GM19239 (cell line): ENCODE data around the gene DRC3.

ENCODE experiments used
- DNase-seq: peaks from one replicate; pipeline ENCODE4 v3.0.0; 2011; ENCODE audit warnings: low spot score; ENCODE audit not compliant: insufficient read length
- FAIRE-seq: peaks from 2 replicates; lab custom pipeline; 2011; peaks lifted over from hg19 to GRCh38; lab: Jason Lieb, UNC

DRC3 gene

GRCh38 chr17:18039535-18040260, 67.0 kb downstream of the DRC3 start:
- peak; percentile 26 for FAIRE-seq
- peak; percentile 29 for DNase-seq

GRCh38 chr17:18040261-18040858, 67.7 kb downstream of the DRC3 start:
- DNase-seq (no peak), FAIRE-seq (no peak)

GRCh38 chr17:18041776-18042175, 69.1 kb downstream of the DRC3 start:
- DNase-seq (no peak), FAIRE-seq (no peak)

- DNase-seq (no peak), FAIRE-seq (no peak)
Observed at GRCh38 chr17:18042983-18043382, 70.3 kb downstream of the DRC3 start.

- no peak for DNase-seq
- no peak for FAIRE-seq
Observed at GRCh38 chr17:18043491-18043890, 70.8 kb downstream of the DRC3 start.

- FAIRE-seq = no peak
- DNase-seq = no peak
Observed at GRCh38 chr17:18044609-18045008, 71.9 kb downstream of the DRC3 start.

- FAIRE-seq (no peak), DNase-seq (no peak)
Observed at GRCh38 chr17:18045691-18046350, 73.2 kb downstream of the DRC3 start.

- DNase-seq (no peak), FAIRE-seq (no peak)
Observed at GRCh38 chr17:18055597-18055996, 82.9 kb downstream of the DRC3 start.

GRCh38 chr17:18056214-18056613, 83.6 kb downstream of the DRC3 start:
- no peak for FAIRE-seq
- no peak for DNase-seq

- FAIRE-seq (no peak), DNase-seq (no peak)
Observed at GRCh38 chr17:18059283-18059682, 86.6 kb downstream of the DRC3 start.

GRCh38 chr17:18064053-18064452, 91.4 kb downstream of the DRC3 start:
- FAIRE-seq = no peak
- DNase-seq = no peak

GRCh38 chr17:18065546-18065945, 92.9 kb downstream of the DRC3 start:
- DNase-seq = no peak
- no peak for FAIRE-seq
